ENCODE data around the gene FSD2.
"Not testable (repeated sequence)": the region's sequence is repeated elsewhere in the genome, so short reads cannot be mapped to it uniquely, and the experiment has no call there.

Gene FSD2

DNA sequence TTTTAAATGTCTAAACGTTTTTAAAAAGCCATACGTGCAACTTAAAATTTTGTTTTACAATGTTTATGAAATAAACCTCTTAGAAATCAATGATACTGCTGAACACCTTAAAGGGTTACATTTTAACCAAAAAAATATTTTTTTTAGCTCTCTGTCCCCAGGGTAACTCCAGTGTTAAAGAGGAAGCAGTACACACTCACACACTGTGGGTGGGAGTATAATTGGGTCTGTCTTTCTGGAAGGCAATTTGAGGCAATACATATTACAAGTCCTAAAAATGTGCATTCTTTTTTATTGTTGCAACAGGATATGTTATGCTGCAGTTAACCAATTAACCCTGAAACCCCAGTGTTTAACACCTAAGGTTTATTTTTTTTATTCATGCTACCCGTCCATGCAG, 37.7 kb upstream of the FSD2 start:
- Histone ChIP-seq H3K4me3 (ENCODE audit: low read length) (no peak overlapping the region), H3K36me3 (ENCODE audit: insufficient read depth, low read length) (no peaks in the 10 kb centered on the region), H3K4me1 (ENCODE audit: insufficient read depth, low read length) (no peaks in the 10 kb centered on the region), H3K9me3 (ENCODE audit: low read length) (no peaks in the 10 kb centered on the region), H3K27me3 (ENCODE audit: insufficient read depth, low read length) (no peaks in the 10 kb centered on the region), H2AFZ (ENCODE audit: low read depth, low read length) (no peak overlapping the region)

- H3K9me3 ChIP-seq (ENCODE audit: low read length), result no peaks in the 10 kb centered on the region
- H3K4me3 ChIP-seq (ENCODE audit: low read length), result no peak overlapping the region
- no peak overlapping the region for H2AFZ ChIP-seq (ENCODE audit: low read depth, low read length)
- H3K27me3 ChIP-seq (ENCODE audit: insufficient read depth, low read length), result no peaks in the 10 kb centered on the region
- H3K4me1 ChIP-seq (ENCODE audit: insufficient read depth, low read length), result no peaks in the 10 kb centered on the region
- H3K36me3 ChIP-seq (ENCODE audit: insufficient read depth, low read length), result peaks cover 19% of the 10 kb centered on the region
These were observed 34.3 kb upstream of the FSD2 start for GRCh38 chr15:82840166-82840565.

DNA sequence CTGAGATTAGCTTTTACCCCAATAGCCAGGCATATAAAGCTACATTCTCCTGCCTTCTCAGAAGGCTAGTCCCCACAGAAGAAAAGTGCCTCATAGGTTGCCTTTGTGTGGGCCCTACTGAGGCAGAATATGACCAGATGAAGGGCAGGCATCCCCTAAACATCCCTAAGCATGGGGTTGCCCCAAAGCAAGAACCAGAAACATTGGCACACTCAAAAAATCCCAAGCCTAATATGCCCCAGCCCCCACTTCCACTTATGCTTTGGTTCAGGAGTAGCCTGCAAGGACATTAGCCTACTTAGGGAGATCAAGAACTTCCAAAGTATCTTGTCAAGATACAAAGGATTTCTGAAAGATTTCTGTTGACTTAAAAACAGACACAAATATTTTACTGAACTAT, 33.3 kb upstream of the FSD2 start:
- Histone ChIP-seq H3K27me3 (ENCODE audit: insufficient read depth, low read length) (no peaks in the 10 kb centered on the region), H2AFZ (ENCODE audit: low read depth, low read length) (no peak overlapping the region), H3K4me1 (ENCODE audit: insufficient read depth, low read length) (no peaks in the 10 kb centered on the region), H3K9me3 (ENCODE audit: low read length) (no peaks in the 10 kb centered on the region), H3K36me3 (ENCODE audit: insufficient read depth, low read length) (peaks cover 27% of the 10 kb centered on the region), H3K4me3 (ENCODE audit: low read length) (no peak overlapping the region)

GRCh38 chr15:82838096-82838735, 32.3 kb upstream of the FSD2 start:
- no peaks in the 10 kb centered on the region for H3K27me3 ChIP-seq (ENCODE audit: insufficient read depth, low read length)
- H3K4me1 ChIP-seq (ENCODE audit: insufficient read depth, low read length), result peaks cover 2% of the 10 kb centered on the region
- no peak overlapping the region for H2AFZ ChIP-seq (ENCODE audit: low read depth, low read length)
- H3K9me3 ChIP-seq (ENCODE audit: low read length), result no peaks in the 10 kb centered on the region
- no peak overlapping the region for H3K4me3 ChIP-seq (ENCODE audit: low read length)
- H3K36me3 ChIP-seq (ENCODE audit: insufficient read depth, low read length), result peaks cover 33% of the 10 kb centered on the region

GRCh38 chr15:82835391-82835917, 29.6 kb upstream of the FSD2 start:
- Histone ChIP-seq H3K4me1 (ENCODE audit: insufficient read depth, low read length) (peaks cover 8% of the 10 kb centered on the region), H3K36me3 (ENCODE audit: insufficient read depth, low read length) (peaks cover 51% of the 10 kb centered on the region), H3K4me3 (ENCODE audit: low read length) (no peak overlapping the region), H2AFZ (ENCODE audit: low read depth, low read length) (no peak overlapping the region), H3K9me3 (ENCODE audit: low read length) (no peaks in the 10 kb centered on the region), H3K27me3 (ENCODE audit: insufficient read depth, low read length) (no peaks in the 10 kb centered on the region)

GRCh38 chr15:82833362-82833682, 27.5 kb upstream of the FSD2 start:
- Histone ChIP-seq H3K4me3 (ENCODE audit: low read length) (no peak overlapping the region), H3K36me3 (ENCODE audit: insufficient read depth, low read length) (peaks cover 68% of the 10 kb centered on the region), H3K9me3 (ENCODE audit: low read length) (no peaks in the 10 kb centered on the region), H2AFZ (ENCODE audit: low read depth, low read length) (no peak overlapping the region), H3K27me3 (ENCODE audit: insufficient read depth, low read length) (no peaks in the 10 kb centered on the region), H3K4me1 (ENCODE audit: insufficient read depth, low read length) (peaks cover 8% of the 10 kb centered on the region)

GRCh38 chr15:82832601-82833361, 26.9 kb upstream of the FSD2 start:
- Histone ChIP-seq H2AFZ (ENCODE audit: low read depth, low read length) (no peak overlapping the region), H3K36me3 (ENCODE audit: insufficient read depth, low read length) (peaks cover 74% of the 10 kb centered on the region), H3K27me3 (ENCODE audit: insufficient read depth, low read length) (no peaks in the 10 kb centered on the region), H3K4me3 (ENCODE audit: low read length) (no peak overlapping the region), H3K9me3 (ENCODE audit: low read length) (no peaks in the 10 kb centered on the region), H3K4me1 (ENCODE audit: insufficient read depth, low read length) (peaks cover 8% of the 10 kb centered on the region)

- Histone ChIP-seq H3K36me3 (ENCODE audit: insufficient read depth, low read length) (peaks cover 79% of the 10 kb centered on the region), H3K4me3 (ENCODE audit: low read length) (no peak overlapping the region), H3K9me3 (ENCODE audit: low read length) (no peaks in the 10 kb centered on the region), H3K27me3 (ENCODE audit: insufficient read depth, low read length) (no peaks in the 10 kb centered on the region), H2AFZ (ENCODE audit: low read depth, low read length) (no peak overlapping the region), H3K4me1 (ENCODE audit: insufficient read depth, low read length) (peaks cover 8% of the 10 kb centered on the region)
These were observed 26.2 kb upstream of the FSD2 start for GRCh38 chr15:82831894-82832600.

GRCh38 chr15:82830427-82831173, 24.7 kb upstream of the FSD2 start:
- H3K36me3 ChIP-seq (ENCODE audit: insufficient read depth, low read length), result peaks cover 79% of the 10 kb centered on the region
- H2AFZ ChIP-seq (ENCODE audit: low read depth, low read length), result no peak overlapping the region
- no peak overlapping the region for H3K4me3 ChIP-seq (ENCODE audit: low read length)
- H3K4me1 ChIP-seq (ENCODE audit: insufficient read depth, low read length), result peaks cover 8% of the 10 kb centered on the region
- no peaks in the 10 kb centered on the region for H3K27me3 ChIP-seq (ENCODE audit: insufficient read depth, low read length)
- no peaks in the 10 kb centered on the region for H3K9me3 ChIP-seq (ENCODE audit: low read length)

DNA sequence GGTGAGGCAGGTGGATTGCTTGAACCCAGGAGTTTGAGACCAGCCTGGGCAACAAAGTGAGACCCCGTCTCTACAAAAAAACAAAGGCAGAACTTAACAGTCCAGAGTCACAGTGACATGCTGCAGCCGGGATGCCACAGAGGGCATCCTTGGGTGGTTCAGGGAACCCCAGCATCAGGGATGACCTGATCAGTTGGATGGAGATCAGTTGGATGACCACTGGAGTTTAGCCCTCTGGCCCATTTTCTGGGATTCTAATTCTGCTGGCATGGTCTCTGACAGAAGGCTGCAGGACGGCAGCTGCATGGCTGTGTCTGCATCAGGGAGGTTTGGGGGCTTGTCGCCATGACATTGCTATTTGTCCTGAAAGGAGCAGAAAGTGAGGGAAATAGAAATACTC, 23.4 kb upstream of the FSD2 start:
- Histone ChIP-seq H3K4me1 (ENCODE audit: insufficient read depth, low read length) (peaks cover 8% of the 10 kb centered on the region), H3K36me3 (ENCODE audit: insufficient read depth, low read length) (peaks cover 73% of the 10 kb centered on the region), H3K27me3 (ENCODE audit: insufficient read depth, low read length) (no peaks in the 10 kb centered on the region), H3K9me3 (ENCODE audit: low read length) (no peaks in the 10 kb centered on the region), H2AFZ (ENCODE audit: low read depth, low read length) (no peak overlapping the region), H3K4me3 (ENCODE audit: low read length) (no peak overlapping the region)

DNA sequence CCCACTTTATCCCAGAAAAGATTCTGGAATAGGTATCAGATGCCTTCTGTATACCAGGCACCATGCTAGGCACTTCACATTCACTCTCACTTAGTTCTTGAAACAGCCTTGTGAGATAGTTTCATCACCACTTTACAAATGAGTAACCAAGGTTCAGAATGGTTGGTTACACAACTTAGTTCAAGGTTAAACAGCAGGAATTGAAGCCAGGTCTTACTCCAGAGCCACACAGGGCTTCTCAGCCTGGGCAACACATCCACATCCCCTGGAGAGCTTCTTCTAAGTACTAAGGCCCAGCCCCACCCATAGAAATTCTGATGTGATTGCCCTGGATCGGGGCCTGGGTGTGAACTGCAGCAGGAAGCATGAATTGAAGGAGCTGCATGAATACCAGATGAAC, 22.2 kb upstream of the FSD2 start:
- Histone ChIP-seq H3K4me3 (ENCODE audit: low read length) (no peak overlapping the region), H2AFZ (ENCODE audit: low read depth, low read length) (no peak overlapping the region), H3K36me3 (ENCODE audit: insufficient read depth, low read length) (peaks cover 68% of the 10 kb centered on the region), H3K4me1 (ENCODE audit: insufficient read depth, low read length) (peaks cover 5% of the 10 kb centered on the region), H3K9me3 (ENCODE audit: low read length) (no peaks in the 10 kb centered on the region), H3K27me3 (ENCODE audit: insufficient read depth, low read length) (no peaks in the 10 kb centered on the region)

- Histone ChIP-seq H3K9me3 (ENCODE audit: low read length) (peaks cover 3% of the 10 kb centered on the region), H2AFZ (ENCODE audit: low read depth, low read length) (no peak overlapping the region), H3K36me3 (ENCODE audit: insufficient read depth, low read length) (peaks cover 55% of the 10 kb centered on the region), H3K4me3 (ENCODE audit: low read length) (no peak overlapping the region), H3K27me3 (ENCODE audit: insufficient read depth, low read length) (no peaks in the 10 kb centered on the region), H3K4me1 (ENCODE audit: insufficient read depth, low read length) (no peaks in the 10 kb centered on the region)
These were observed 17.2 kb upstream of the FSD2 start for GRCh38 chr15:82823049-82823448.

- not testable (repeated sequence) for H3K27me3 ChIP-seq (ENCODE audit: insufficient read depth, low read length); H3K4me3 ChIP-seq (ENCODE audit: low read length); H3K9me3 ChIP-seq (ENCODE audit: low read length); H3K4me1 ChIP-seq (ENCODE audit: insufficient read depth, low read length); H2AFZ ChIP-seq (ENCODE audit: low read depth, low read length)
- peaks cover 50% of the 10 kb centered on the region for H3K36me3 ChIP-seq (ENCODE audit: insufficient read depth, low read length)
These were observed 16.0 kb upstream of the FSD2 start for GRCh38 chr15:82821851-82822250.

Measured in neuron (in vitro differentiated cells).